HG03039 (cell line): Measurements from ENCODE around the gene SLC25A39.
"Not testable (repeated sequence)": the region's sequence is repeated elsewhere in the genome, so short reads cannot be mapped to it uniquely, and the experiment has no call there.

Experiments used
- ATAC-seq: cut with Tn5 transposase; IDR thresholded peaks from one replicate; pipeline ENCODE4 v1.9.1; 2021; ENCODE audit warnings: mild to moderate bottlenecking, moderate library complexity; ENCODE audit not compliant: unreplicated experiment

Gene SLC25A39, protein sequence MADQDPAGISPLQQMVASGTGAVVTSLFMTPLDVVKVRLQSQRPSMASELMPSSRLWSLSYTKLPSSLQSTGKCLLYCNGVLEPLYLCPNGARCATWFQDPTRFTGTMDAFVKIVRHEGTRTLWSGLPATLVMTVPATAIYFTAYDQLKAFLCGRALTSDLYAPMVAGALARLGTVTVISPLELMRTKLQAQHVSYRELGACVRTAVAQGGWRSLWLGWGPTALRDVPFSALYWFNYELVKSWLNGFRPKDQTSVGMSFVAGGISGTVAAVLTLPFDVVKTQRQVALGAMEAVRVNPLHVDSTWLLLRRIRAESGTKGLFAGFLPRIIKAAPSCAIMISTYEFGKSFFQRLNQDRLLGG

DNA sequence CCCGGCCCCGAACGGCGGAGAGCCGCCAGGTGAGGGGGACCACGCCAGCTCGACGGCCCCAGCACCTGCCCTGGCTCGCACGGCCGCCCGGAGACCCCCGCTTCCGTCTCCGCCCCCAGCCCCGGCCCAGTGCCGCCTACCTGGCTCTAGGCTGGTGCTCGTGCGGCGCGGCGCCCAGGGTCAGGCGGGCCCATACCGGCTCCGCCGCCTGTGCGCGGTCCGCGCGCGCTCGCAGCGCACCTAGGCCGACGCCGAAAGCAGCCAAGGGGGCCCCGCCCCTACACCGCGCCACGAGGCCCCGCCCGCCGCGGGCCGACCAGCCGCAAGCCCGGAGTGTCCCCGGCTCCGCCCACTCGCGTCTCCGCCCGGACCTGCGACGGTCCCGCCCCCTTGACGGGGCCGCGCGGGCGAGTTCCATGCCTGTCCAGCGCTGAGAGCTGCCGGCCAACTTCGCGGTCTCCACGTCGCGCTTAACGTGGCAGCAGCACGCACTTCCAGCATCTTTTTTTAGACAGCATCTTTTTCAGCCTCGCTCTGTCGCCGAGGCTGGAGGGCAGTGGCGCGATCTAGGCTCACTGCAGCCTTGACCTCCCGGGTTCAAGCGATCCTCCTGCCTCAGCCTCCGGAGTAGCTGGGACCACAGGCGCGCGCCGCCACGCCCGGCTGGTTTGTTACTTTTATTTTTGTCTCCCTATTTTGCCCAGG is at the start of gene SLC25A39:
SLC25A39 (minus strand) TSS at position 253 of the 705 bp plus-strand sequence. CDS start 1,261 bp downstream, outside the sequence.
- ATAC-seq, result peak; percentile 66

DNA sequence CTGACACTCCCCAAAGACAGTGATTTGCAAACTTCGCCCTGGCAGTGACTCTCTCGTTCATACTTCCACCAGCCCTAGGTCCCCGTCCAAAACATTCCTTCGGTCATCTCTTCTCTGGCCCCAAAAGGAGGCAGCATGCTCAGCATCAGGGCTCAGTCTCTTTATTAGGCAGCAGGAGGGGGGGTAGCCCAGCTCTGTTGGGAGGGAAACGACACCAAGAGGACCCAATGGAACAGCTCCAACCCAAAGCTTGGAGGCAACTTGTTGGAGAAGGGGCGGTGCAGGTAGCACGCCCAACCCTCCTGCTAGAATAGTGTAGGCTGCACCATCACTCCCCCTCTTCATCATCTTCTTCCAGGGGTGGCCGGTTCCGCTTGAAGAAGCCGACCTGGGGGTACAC is 47.4 kb upstream of the SLC25A39 start:
- ATAC-seq, result no peak

DNA sequence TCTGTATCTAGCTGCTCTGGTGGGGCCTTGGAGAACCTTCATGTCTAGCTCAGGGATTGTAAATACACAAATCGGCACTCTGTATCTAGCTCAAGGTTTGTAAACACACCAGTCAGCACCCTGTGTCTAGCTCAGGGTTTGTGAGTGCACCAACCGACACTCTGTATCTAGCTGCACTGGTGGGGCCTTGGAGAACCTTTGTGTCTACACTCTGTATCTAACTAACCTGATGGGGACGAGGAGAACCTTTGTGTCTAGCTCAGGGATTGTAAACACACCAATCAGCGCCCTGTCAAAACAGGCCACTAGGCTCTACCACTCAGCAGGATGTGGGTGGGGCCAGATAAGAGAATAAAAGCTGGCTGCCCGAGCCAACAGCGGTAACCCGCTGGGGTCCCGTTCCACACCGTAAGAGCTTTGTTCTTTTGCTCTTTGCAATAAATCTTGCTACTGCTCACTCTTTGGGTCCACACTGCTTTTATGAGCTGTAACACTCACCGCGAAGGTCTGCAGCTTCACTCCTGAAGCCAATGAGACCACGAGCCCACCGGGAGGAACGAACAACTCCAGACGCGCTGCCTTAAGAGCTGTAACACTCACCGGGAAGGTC is 44.9 kb upstream of the SLC25A39 start:
- not testable (repeated sequence) for ATAC-seq

DNA sequence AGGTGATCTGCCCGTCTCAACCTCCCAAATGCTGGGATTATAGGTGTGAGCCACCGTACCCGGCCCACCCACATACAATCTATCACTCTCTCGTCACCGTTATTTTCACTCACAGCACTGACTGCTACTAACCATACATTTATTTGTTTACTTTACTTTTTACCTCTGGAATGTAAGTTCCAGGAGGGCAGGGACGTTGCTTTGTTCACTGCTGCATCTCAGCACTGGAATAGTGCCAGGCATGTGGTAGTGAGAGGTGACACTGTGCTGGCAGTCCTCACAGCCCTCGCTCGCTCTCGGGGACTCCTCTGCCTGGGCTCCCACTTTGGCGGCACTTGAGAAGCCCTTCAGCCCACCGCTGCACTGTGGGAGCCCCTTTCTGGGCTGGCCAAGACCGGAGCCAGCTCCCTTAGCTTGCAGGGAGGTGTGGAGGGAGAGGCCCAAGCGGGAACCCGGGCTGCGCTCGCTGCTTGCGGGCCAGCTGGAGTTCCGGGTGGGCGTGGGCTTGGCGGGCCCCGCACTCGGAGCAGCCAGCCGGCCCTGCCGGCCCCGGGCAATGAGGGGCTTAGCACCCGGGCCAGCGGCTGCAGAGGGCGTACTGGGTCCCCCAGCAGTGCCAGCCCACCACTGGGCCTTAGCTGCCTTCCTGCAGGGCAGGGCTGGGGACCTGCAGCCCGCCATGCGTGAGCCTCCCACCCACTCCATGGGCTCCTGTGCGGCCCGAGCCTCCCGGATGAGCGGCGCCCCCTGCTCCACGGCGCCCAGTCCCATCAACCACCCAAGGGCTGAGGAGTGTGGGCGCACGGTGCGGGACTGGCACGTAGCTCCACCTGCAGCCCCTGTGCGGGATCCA is 44.0 kb upstream of the SLC25A39 start:
- not testable (repeated sequence) for ATAC-seq

DNA sequence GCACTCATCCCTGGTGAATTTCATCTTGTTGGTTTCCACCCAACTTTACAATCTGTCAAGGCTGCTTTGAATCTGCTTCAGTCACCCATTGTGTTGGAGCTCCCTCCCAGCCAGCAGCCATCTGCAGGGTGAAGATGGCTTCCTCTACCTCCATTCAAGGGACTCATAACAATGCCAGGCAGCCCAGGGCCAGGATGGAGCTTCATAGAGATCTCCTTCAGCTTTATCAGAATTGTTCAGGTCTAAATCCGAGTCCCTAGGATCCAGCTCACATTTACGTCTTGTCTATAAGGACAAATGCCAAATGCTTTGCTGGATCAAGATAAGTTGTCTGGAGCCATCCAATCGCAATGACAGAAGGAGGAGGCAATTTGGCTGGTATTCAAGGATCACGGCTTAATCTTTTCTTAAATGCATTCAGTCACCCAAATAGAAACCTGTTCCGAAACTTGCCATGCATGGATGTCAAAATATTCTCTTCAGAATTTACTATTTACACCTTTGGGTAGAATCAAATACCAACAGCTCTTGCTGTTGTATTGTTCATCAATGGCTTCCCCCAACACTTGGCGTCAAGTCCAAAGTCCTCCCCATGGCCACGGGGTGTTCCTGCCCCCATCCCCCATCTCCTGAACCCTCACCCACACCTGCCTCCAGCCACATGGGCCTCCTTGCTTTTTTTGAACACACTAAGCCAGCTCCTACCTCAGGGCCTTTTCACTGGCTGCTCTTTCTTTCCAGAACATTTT is 42.8 kb upstream of the SLC25A39 start:
- no peak for ATAC-seq

DNA sequence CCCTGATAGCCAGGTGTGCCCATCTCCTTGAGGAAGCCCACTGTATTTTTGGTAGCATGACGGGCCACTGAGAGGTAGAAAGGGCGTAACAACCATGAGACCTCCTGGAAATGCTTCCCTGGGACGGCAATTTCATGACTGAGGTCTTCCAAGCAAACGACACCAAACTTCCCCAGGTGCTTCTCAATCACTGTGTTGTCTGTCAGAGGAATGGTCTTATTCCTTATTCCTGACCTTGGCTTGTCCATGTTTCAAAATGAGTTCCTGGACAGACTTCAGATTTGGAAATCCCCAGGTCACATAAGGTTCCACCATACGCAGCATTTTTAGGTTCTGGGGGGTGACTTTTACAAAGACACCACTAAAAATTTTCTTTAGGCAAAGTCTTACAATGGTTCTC is 40.4 kb upstream of the SLC25A39 start:
- ATAC-seq, result not testable (repeated sequence)

DNA sequence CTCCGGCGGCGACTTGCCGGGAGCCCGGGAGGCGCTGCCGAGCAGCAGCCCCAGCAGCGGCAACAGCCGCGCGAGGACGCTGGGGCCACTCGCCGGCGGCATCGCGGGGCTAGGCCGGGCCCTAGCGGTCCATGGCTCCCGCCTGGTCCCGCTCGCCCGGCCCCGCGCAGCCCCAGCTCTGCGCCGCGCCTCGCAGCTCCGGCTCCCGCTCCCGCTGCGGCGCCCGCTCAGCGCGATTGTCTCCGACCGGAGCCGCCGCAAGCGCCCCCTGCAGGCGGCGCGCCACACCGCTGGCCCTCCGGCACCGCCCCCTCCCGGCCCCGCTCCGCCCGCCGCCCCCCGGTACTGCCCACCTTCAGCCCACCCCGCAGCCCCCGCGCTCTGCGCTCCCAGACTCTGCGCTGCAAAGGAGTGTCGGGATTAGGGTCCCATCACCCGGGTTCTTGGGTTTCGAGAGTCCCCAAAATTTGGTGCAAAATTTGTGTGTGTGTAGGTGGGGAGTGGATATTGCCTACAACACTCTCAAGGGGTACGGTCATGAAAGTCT is 39.1 kb upstream of the SLC25A39 start, which contains the start of gene FAM171A2:
FAM171A2 (minus strand) TSS at position 241 of the 547 bp plus-strand sequence; CDS start at position 102, 139 bp downstream.
- peak; percentile 47 for ATAC-seq

DNA sequence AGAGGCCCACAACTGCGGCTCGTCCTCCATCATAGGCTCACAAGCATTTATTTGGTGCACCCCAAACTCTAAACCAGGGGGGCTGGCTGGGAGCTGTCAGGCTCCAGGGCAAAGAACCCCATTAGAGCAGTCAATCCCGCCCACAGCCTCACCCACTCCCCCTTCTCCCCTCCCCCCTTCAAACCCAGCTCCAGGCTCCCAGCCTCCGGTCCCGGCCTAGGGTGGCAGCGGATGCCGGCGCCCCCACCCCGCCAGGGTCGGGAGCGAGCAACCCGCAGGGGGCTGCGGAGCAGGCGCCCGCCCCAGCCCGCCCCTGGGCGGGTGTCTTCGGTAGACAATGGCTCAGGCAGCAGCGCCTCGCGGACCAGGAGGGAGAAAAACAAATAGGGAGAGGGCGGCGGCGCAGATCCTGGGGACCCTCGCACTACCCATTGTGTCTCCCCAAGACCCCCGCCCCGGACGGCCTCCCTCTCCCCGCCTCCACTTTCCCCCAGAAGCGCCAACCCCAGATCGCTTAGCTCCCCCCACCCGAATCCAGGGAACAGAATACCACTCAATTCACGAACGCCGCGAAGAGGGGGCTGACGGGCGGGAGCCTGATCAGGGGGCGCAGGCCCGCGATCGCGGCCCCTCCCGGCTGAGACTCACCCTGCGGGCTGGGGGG is 38.5 kb upstream of the SLC25A39 start:
- ATAC-seq, result no peak

DNA sequence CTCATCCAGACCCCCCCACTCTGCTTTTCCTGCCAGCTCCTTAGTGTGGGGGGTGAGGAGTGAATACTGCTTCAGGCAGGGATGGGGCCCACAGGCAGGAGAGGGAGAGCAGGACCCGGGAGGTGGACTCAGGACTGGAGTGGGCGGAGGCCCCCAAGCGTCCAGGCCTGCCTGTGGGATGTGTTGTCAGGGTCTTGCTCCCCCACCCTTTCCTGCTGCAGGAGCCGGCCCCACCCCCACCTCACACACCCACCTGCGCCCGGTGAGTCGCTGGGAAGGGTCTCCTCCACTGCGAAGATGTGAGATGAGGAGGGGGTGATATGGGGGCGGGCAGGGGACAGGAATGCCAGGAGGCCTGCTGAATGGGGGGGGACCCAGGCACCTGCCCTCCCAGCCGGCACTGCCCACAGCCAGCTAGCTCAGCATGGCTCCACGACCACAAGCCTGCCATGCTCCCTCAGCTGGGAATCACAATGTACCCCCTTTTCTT is 37.9 kb upstream of the SLC25A39 start:
- no peak for ATAC-seq

DNA sequence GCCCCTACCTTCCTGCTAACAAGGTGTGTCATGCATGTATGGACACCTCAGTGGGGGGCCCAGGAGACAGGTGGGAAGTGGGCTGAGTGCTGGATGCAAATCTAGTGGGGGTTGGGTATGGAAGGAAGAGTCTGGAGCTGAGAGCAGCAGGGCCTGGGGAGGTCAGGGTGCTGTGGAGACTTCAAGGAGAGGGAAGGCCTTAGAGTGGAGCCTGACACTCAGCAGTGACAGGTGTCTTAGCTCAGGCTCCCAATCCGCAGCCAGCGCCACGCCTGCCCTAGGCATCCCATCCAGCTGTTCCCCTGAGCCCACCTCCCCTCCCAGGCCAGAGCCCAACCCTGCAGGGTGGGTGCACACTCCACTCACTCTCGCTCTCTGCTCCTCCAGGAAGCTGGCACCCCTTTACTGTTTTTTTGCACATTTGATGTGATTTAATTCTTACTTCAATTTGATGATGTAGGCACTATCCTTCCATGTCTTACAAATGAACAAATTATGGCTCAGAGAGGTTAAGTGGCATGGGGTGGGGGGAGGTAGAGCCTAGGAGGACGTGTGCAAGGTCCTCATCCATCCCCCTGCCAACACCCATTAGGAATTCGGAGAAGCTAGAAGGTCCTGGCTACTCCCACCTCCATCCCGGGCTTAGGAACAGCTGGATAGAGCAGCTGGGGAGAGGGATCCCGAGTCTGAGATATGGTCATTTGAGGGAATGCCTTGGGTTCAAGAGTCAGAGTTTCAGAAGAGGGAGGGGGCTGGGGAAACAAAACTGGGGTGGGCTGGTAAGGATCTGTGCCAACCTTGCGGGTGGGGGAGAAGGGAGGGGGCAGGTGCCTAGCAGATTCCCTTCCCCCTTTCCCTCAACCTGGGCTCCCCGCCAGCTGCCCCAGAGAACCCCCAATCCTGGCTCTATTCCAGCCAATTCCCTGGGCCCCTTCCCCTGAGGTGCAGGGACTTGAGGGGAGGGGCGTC is 37.0 kb upstream of the SLC25A39 start:
- no peak for ATAC-seq

DNA sequence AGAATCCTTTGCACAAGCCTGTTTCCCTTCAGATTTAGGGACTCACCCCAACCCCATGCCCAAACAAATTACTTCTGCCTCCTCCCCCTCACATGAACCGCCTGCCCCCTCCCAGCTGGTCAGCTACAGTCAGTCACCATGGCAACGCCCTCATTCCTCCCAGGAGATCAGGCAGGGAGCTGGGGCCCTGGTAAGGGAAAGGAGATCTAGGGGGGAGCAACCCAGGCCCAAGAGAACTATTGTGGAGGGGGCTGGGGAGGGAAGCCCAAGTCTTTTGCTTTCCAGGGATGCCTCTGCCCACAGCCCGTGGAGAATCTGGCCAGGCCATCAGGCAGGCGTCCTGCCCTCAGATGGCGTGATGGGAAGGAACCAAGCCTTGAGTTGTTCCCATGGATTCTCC is 36.2 kb upstream of the SLC25A39 start:
- ATAC-seq, result no peak

DNA sequence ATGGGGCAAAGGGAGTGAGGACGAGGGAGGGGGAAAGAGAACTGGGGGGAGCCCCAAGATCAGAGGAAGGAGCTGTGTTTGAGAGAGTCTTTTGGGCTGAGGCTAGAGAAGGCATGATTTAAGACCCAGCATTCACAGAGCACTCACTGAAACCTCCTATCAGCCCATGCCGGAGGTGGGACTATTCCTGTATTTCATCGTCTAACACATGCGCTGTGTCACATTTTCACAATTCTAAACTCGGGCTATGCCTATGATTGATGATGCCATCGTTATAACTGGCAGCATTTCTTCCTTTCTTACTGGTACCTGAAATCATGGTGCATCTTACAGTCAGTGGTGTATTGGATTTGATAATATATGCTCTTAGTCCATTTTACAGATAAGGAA is 35.5 kb upstream of the SLC25A39 start:
- no peak for ATAC-seq

DNA sequence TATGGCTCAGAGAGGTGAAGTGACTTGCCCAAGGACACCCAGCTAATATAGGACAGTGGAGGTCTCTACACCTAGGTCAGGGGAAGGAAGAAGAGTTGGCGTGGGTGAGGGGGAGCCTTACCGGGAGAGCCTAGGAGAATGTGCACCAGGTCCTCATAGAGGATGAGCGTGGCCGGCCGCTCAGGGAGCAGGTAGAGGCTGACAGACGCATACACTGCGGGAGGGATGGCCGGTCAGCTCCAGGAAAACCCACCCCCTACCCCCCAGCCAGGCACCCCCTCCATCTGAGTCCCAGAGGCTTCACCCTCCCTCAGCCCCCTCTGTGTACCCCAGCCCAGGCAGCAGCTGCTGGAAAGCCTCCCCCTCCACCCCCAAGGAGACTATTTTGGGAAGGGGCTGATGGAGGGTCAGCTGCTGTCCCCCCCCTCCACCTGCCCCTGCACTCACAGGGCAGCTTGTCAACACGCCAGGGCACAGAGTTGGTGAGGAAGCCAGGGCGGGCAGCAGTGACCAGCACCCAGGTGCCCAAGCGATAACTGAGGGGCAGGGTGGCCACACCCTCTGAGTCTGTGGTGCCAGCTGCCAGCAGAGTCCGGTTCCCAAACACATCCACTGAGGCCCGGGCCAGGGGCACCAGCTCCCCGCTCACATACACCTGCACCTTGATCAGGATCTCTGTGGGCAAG is 35.0 kb upstream of the SLC25A39 start:
- no peak for ATAC-seq

DNA sequence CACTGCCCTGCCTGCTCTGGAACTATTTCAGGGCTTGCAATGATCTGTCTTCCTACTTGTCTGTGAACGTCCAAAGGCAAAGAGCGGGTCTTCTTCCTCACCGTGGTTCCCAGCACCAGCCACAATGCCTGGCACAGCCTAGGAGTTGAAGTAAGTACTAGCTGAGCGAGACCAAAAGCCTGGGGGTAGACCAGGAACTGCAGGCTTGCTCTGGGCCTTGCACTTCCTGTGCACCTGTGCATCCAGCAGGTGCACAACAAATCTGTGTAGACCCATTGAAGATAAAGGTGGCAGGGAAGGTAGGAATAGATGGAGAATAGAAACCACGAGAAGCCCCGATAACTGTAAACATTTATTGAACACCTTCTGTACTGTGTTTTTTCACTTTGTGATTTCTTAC is 34.4 kb upstream of the SLC25A39 start:
- no peak for ATAC-seq

DNA sequence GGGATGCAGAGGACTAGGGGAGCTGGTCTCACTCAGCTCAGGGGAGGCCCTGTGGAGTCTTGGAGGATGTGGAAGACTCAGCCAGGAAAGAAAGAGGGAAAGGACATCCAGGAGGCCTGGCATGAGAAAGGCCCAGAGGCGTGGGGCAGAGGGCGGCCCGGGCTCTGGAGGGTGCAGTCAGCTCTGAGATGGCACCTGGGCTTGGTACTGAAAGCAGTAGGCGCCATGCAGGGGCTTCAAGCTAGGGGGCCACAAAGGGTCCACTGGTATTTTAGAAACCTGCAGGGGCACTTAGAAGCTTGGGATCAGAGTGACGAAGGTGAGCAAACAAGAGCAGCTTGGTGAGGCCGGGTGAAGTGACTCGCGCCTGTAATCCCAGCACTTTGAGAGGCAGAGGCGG is 33.4 kb upstream of the SLC25A39 start:
- no peak for ATAC-seq

DNA sequence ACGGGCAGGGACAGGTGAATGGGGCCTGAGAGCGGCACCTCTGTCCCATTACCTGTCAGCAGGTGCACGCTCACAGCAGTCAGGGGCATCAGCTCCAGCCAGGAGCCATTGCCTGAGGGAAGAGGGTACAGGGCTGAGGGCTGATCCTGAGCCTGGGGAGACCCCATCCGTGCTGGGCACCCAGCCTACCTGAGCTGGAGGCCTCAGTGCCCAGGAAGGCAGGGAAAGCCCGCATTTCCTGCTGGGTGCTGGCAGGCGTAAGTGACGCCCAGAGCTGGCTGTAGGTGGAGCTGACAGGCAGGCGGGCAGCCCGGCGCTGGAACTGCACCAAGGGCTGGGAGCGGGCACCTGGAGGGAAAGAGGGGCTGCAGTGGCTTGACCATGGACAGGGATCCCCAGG is 31.6 kb upstream of the SLC25A39 start:
- no peak for ATAC-seq

DNA sequence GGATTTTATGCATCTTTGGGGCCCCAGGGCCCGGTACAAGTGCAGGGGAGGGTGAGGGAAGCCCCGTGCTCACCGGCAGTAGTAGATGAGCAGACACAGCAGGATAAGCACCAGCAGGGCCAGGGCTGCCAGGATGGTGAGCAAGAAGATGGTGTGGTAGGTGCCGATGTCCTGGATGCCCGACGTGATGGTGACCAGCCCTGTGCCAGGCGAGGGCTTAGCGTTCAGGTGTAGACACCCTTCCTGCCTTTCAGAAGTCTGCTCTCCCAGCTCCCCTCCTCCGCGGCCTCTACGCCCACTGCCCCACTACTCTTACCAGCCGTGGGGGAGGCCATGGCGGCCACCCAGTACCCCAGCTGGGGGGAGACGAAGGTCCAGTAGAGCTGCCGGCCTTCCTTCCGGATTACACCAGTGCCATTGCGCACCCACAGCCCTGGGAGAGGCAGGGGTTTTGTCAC is 31.0 kb upstream of the SLC25A39 start:
- no peak for ATAC-seq
